ENCODE measurements around the gene SPRYD3.

The SPRYD3 gene

GRCh38 chr12:53098354-53098981 is 19.3 kb upstream of the SPRYD3 start:
- peaks cover 20% of the 10 kb centered on the region for H3K4me1 ChIP-seq (ENCODE audit: insufficient read depth, poor library complexity, severe bottlenecking)
- peak overlapping the region; percentile 93 for H3K27ac ChIP-seq (ENCODE audit: poor library complexity, severe bottlenecking)
- peak; percentile 60 for ATAC-seq (ENCODE audit: low read depth)

GRCh38 chr12:53097564-53098353 is 18.6 kb upstream of the SPRYD3 start, which contains the start of gene IGFBP6:
TSS of gene IGFBP6 (plus strand) at chr12:53097667. CDS start at chr12:53097718, 51 bp downstream.
- peak within 1 kb of the TSS; percentile 93 for H3K27ac ChIP-seq (ENCODE audit: poor library complexity, severe bottlenecking)
- peak within 1 kb of the TSS; percentile 44 for H3K4me3 ChIP-seq (ENCODE audit: severe bottlenecking)
- ATAC-seq (ENCODE audit: low read depth), result peak; percentile 59
- peaks cover 20% of the 10 kb centered on the region for H3K4me1 ChIP-seq (ENCODE audit: insufficient read depth, poor library complexity, severe bottlenecking)
- TF ChIP-seq CTCF (IDR thresholded peaks at IDR 0.05; ENCODE audit: poor library complexity, severe bottlenecking), result no peak
- H3K36me3 ChIP-seq (ENCODE audit: low read depth), result peaks cover 16% of the 10 kb centered on the region
- no peaks in the 10 kb centered on the region for H3K27me3 ChIP-seq (ENCODE audit: insufficient read depth, poor library complexity, severe bottlenecking)
- no peaks in the 10 kb centered on the region for H3K9me3 ChIP-seq (ENCODE audit: severe bottlenecking)
- DNase-seq (ENCODE audit: low spot score), result no peak

More at GRCh38 chr12:53098354-53098981, 19.3 kb upstream of the SPRYD3 start:
- DNase-seq (ENCODE audit: low spot score), result no peak
- no peak for TF ChIP-seq CTCF (IDR thresholded peaks at IDR 0.05; ENCODE audit: poor library complexity, severe bottlenecking)
- H3K27me3 ChIP-seq (ENCODE audit: insufficient read depth, poor library complexity, severe bottlenecking), result no peaks in the 10 kb centered on the region
- H3K4me3 ChIP-seq (ENCODE audit: severe bottlenecking), result peak overlapping the region; percentile 44
- no peaks in the 10 kb centered on the region for H3K9me3 ChIP-seq (ENCODE audit: severe bottlenecking)
- H3K36me3 ChIP-seq (ENCODE audit: low read depth), result peaks cover 16% of the 10 kb centered on the region

GRCh38 chr12:53097207-53097563 is 18.0 kb upstream of the SPRYD3 start:
- TF ChIP-seq CTCF (IDR thresholded peaks at IDR 0.05; ENCODE audit: poor library complexity, severe bottlenecking), result no peak

GRCh38 chr12:53096759-53097158 is 17.6 kb upstream of the SPRYD3 start:
- peak overlapping the region; percentile 93 for H3K27ac ChIP-seq (ENCODE audit: poor library complexity, severe bottlenecking)
- H3K4me1 ChIP-seq (ENCODE audit: insufficient read depth, poor library complexity, severe bottlenecking), result peaks cover 20% of the 10 kb centered on the region

More at GRCh38 chr12:53097207-53097563, 18.0 kb upstream of the SPRYD3 start:
- DNase-seq (ENCODE audit: low spot score), result no peak
- H3K4me1 ChIP-seq (ENCODE audit: insufficient read depth, poor library complexity, severe bottlenecking), result peaks cover 20% of the 10 kb centered on the region
- ATAC-seq (ENCODE audit: low read depth), result peak; percentile 2; the same call in 1 of the 3 replicates
- H3K27me3 ChIP-seq (ENCODE audit: insufficient read depth, poor library complexity, severe bottlenecking), result no peaks in the 10 kb centered on the region
- H3K27ac ChIP-seq (ENCODE audit: poor library complexity, severe bottlenecking), result peak overlapping the region; percentile 93
- peak overlapping the region; percentile 44 for H3K4me3 ChIP-seq (ENCODE audit: severe bottlenecking)
- H3K36me3 ChIP-seq (ENCODE audit: low read depth), result peaks cover 16% of the 10 kb centered on the region
- H3K9me3 ChIP-seq (ENCODE audit: severe bottlenecking), result no peaks in the 10 kb centered on the region

More at GRCh38 chr12:53096759-53097158, 17.6 kb upstream of the SPRYD3 start:
- no peak for TF ChIP-seq CTCF (IDR thresholded peaks at IDR 0.05; ENCODE audit: poor library complexity, severe bottlenecking)
- DNase-seq (ENCODE audit: low spot score), result no peak
- Histone ChIP-seq H3K27me3 (ENCODE audit: insufficient read depth, poor library complexity, severe bottlenecking) (no peaks in the 10 kb centered on the region), H3K9me3 (ENCODE audit: severe bottlenecking) (no peaks in the 10 kb centered on the region), H3K4me3 (ENCODE audit: severe bottlenecking) (peak overlapping the region; percentile 44), H3K36me3 (ENCODE audit: low read depth) (peaks cover 16% of the 10 kb centered on the region)
- ATAC-seq (ENCODE audit: low read depth), result no peak
